Liver (tissue), 9 donors: ENCODE data around the gene POU6F2. TPM values are rescaled to one million over a fixed set of nuclear protein-coding genes. Genes with fewer than 3 reads are reported as not detected.

Experiments used
- DNase-seq: peaks from one replicate; pipeline ENCODE4 v3.0.0-alpha.2; 2017; ENCODE audit warnings: low spot score
- H3K27ac ChIP-seq, 2 donors: one replicate each; pipeline ENCODE4 v1.7.0; 2013; ENCODE audit warnings: inconsistent platforms in 2 of 2, low read length in 2 of 2, control low read depth in 1 of 2, low read depth in 1 of 2, mild to moderate bottlenecking in 1 of 2
- H3K27me3 ChIP-seq, 4 donors: one replicate each; pipeline versions ENCODE4 v1.6.1 to v1.7.0; 2013; ENCODE audit warnings: low read length in 3 of 4, inconsistent platforms in 1 of 4, mild to moderate bottlenecking in 1 of 4, moderate library complexity in 1 of 4; ENCODE audit not compliant: control insufficient read depth in 4 of 4, insufficient read depth in 4 of 4
- H3K36me3 ChIP-seq, 4 donors: one replicate each; pipeline versions ENCODE4 v1.6.1 to v1.7.0; 2013; ENCODE audit warnings: low read length in 3 of 4, mild to moderate bottlenecking in 3 of 4, low read depth in 1 of 4, moderate library complexity in 1 of 4; ENCODE audit not compliant: control insufficient read depth in 4 of 4, insufficient read depth in 3 of 4
- H3K4me1 ChIP-seq, 4 donors: one replicate each; pipeline versions ENCODE4 v1.6.1 to v1.7.0; 2013; ENCODE audit warnings: low read length in 3 of 4, mild to moderate bottlenecking in 3 of 4, moderate library complexity in 1 of 4; ENCODE audit not compliant: control insufficient read depth in 4 of 4, insufficient read depth in 4 of 4
- H3K4me3 ChIP-seq, 3 donors: one replicate each; pipeline versions ENCODE4 v1.6.1 to v1.7.0; 2013; ENCODE audit warnings: low read length in 3 of 3, control low read depth in 1 of 3, low read depth in 1 of 3, mild to moderate bottlenecking in 1 of 3
- H3K9ac ChIP-seq, 2 donors: one replicate each; pipeline ENCODE4 v1.7.0; 2013; ENCODE audit warnings: low read length in 2 of 2, mild to moderate bottlenecking in 2 of 2, moderate library complexity in 2 of 2, control low read depth in 1 of 2, low read depth in 1 of 2
- H3K9me3 ChIP-seq, 4 donors: one replicate each; pipeline versions ENCODE4 v1.6.1 to v1.7.0; 2013; ENCODE audit warnings: low read length in 3 of 4; ENCODE audit not compliant: control insufficient read depth in 4 of 4
- ATF3 ChIP-seq: IDR thresholded peaks from 2 replicates; pipeline ENCODE4 v1.6.1; 2016; ENCODE audit warnings: antibody characterized with exemption
- CTCF ChIP-seq: fragments of 150-350 bp; IDR thresholded peaks from 2 replicates; pipeline ENCODE4 v1.5.1; 2017; ENCODE audit warnings: improper control_type of control experiment, low read depth, low read length; ENCODE audit not compliant: missing input control
- EGR1 ChIP-seq, 2 donors: IDR thresholded peaks; 2 replicates each; pipeline ENCODE4 v1.6.1; 2016 to 2018; ENCODE audit warnings: antibody characterized with exemption in 2 of 2, low read depth in 2 of 2
- FOXA1 ChIP-seq: IDR thresholded peaks from 2 replicates; pipeline ENCODE4 v1.6.1; 2016; ENCODE audit warnings: antibody characterized with exemption
- FOXA2 ChIP-seq: IDR thresholded peaks from 2 replicates; pipeline ENCODE4 v1.6.1; 2016; ENCODE audit warnings: antibody characterized with exemption
- GABPA ChIP-seq, 2 donors: IDR thresholded peaks in 1 of 2; conservative IDR thresholded peaks in 1 of 2; 2 replicates each; pipeline ENCODE4 v1.6.1; 2016; ENCODE audit warnings: antibody characterized with exemption in 2 of 2, mild to moderate bottlenecking in 1 of 2, moderate library complexity in 1 of 2
- HNF4A ChIP-seq, 2 donors: conservative IDR thresholded peaks; 2 replicates each; pipeline ENCODE4 v1.6.1; 2016; ENCODE audit warnings: antibody characterized with exemption in 2 of 2, mild to moderate bottlenecking in 2 of 2
- HNF4G ChIP-seq: IDR thresholded peaks from 2 replicates; pipeline ENCODE4 v1.6.1; 2016; ENCODE audit warnings: antibody characterized with exemption
- JUND ChIP-seq, 2 donors: IDR thresholded peaks; 2 replicates each; pipeline ENCODE4 v1.6.1; 2016; ENCODE audit warnings: antibody characterized with exemption in 2 of 2
- MAX ChIP-seq: IDR thresholded peaks from 2 replicates; pipeline ENCODE4 v1.6.1; 2016; ENCODE audit warnings: antibody characterized with exemption
- NR2F2 ChIP-seq: IDR thresholded peaks from 2 replicates; pipeline ENCODE4 v1.6.1; 2016; ENCODE audit warnings: antibody characterized with exemption
- RAD21 ChIP-seq, 2 donors: IDR thresholded peaks; 2 replicates each; pipeline ENCODE4 v1.6.1; 2016; ENCODE audit warnings: antibody characterized with exemption in 2 of 2, mild to moderate bottlenecking in 2 of 2
- RXRA ChIP-seq, 2 donors: IDR thresholded peaks; 2 replicates each; pipeline ENCODE4 v1.6.1; 2017 to 2018; ENCODE audit warnings: antibody characterized with exemption in 2 of 2, mild to moderate bottlenecking in 1 of 2
- SP1 ChIP-seq: IDR thresholded peaks from 2 replicates; pipeline ENCODE4 v1.6.1; 2018; ENCODE audit warnings: antibody characterized with exemption, mild to moderate bottlenecking
- TAF1 ChIP-seq: conservative IDR thresholded peaks from 2 replicates; pipeline ENCODE4 v1.6.1; 2016; ENCODE audit warnings: antibody characterized with exemption, mild to moderate bottlenecking
- YY1 ChIP-seq: IDR thresholded peaks from 2 replicates; pipeline ENCODE4 v1.6.1; 2016; ENCODE audit warnings: antibody characterized with exemption, mild to moderate bottlenecking
- ZBTB33 ChIP-seq: IDR thresholded peaks from 2 replicates; pipeline ENCODE4 v1.6.1; 2016; ENCODE audit warnings: antibody characterized with exemption
- WGBS: extraction: QIAGEN DNeasy Blood & Tissue Kit; methylation state at CpG from one replicate; pipeline ENCODE4 v1.1.7; 2013; 5-methylcytosine and 5-hydroxymethylcytosine counted together
- polyA plus RNA-seq, 2 donors: library from polyadenylated mRNA; stranded (reverse) in 1 of 2; unstranded in 1 of 2; fragments of 200-250 nt in 1 of 2; fragments of >200 nt in 1 of 2; fragmentation: Nextera tagmentation in 1 of 2; extraction: Ambion mirVana in 1 of 2; gene quantifications; one replicate each; pipeline versions ENCODE4 v1.2.1 to v1.2.3, GENCODE V29; 2013 to 2015
- total RNA-seq, 2 donors: library from RNA; depleted of rRNA; stranded (reverse); fragments of >200 nt; gene quantifications; one replicate each; pipeline ENCODE4 v1.2.3, GENCODE V29; 2014
- donor health status: healthy.
- donor health status: healthy.
- donor health status: healthy.
- donor health status: healthy.
- donor health status: healthy.

The POU6F2 gene
- total and polyA plus RNA-seq, 4 donors, result under 0.01 to 0.24 (median 0.08) TPM; not detected in 1

- H3K4me3 ChIP-seq, result no peak overlapping the region
- WGBS, result 85% methylated on average over 1 of the region's 1 CpG
- no peak for DNase-seq
- no peaks in the 10 kb centered on the region for H3K36me3 ChIP-seq
- H3K4me1 ChIP-seq, result no peaks in the 10 kb centered on the region
- H3K27ac ChIP-seq, result no peak overlapping the region
- H3K9me3 ChIP-seq, result peaks cover 0 to 4% (median under 1%) of the 10 kb centered on the region in 4 donors
- H3K9ac ChIP-seq, result no peak overlapping the region
- TF ChIP-seq MAX, result no peak
- TF ChIP-seq TAF1, result no peak
- TF ChIP-seq RXRA (IDR thresholded peaks at IDR 0.05), result no peak
- no peak for TF ChIP-seq CTCF
- TF ChIP-seq RAD21 (IDR thresholded peaks at IDR 0.05), result no peak
- no peak for TF ChIP-seq HNF4G
- no peak for TF ChIP-seq FOXA2
- no peak for TF ChIP-seq JUND (IDR thresholded peaks at IDR 0.05)
- TF ChIP-seq ATF3, result no peak
- TF ChIP-seq NR2F2, result no peak
- no peak for TF ChIP-seq YY1
- no peak for TF ChIP-seq GABPA (IDR thresholded peaks at IDR 0.05 in 1 of 2, conservative IDR thresholded peaks at IDR 0.05 in 1 of 2)
- no peak for TF ChIP-seq ZBTB33
- no peak for TF ChIP-seq FOXA1
- no peaks in the 10 kb centered on the region for H3K27me3 ChIP-seq
Observed at GRCh38 chr7:39142750-39143149, 165.0 kb downstream of the POU6F2 start.

- Histone ChIP-seq H3K27me3 (no peaks in the 10 kb centered on the region), H3K9me3 (peaks cover 0 to 4% (median under 1%) of the 10 kb centered on the region in 4 donors), H3K9ac (no peak overlapping the region), H3K36me3 (no peaks in the 10 kb centered on the region), H3K4me3 (no peak overlapping the region), H3K27ac (no peak overlapping the region), H3K4me1 (no peaks in the 10 kb centered on the region)
- TF ChIP-seq ATF3 (no peak), RAD21 (IDR thresholded peaks at IDR 0.05) (no peak), YY1 (no peak)
- 78% methylated on average over 1 of the region's 1 CpG for whole genome bisulfite sequencing
- no peak for DNase-seq
Observed at GRCh38 chr7:39144420-39144819, 166.7 kb downstream of the POU6F2 start.

GRCh38 chr7:39145283-39145682 is 167.6 kb downstream of the POU6F2 start:
- no peaks in the 10 kb centered on the region for H3K4me1 ChIP-seq
- H3K27ac ChIP-seq, result no peak overlapping the region
- H3K9ac ChIP-seq, result no peak overlapping the region
- no peaks in the 10 kb centered on the region for H3K27me3 ChIP-seq
- H3K9me3 ChIP-seq, result peaks cover 0 to under 1% (median 0%) of the 10 kb centered on the region in 4 donors
- no peaks in the 10 kb centered on the region for H3K36me3 ChIP-seq
- H3K4me3 ChIP-seq, result no peak overlapping the region
- 80% methylated on average over 3 of the region's 3 CpGs for WGBS
- DNase-seq, result no peak
- TF ChIP-seq FOXA1, result no peak
- no peak for TF ChIP-seq EGR1 (IDR thresholded peaks at IDR 0.05; ENCODE audit: low read depth in 2 of 2)
- TF ChIP-seq HNF4A (conservative IDR thresholded peaks at IDR 0.05), result no peak
- no peak for TF ChIP-seq FOXA2
- TF ChIP-seq MAX, result no peak
- no peak for TF ChIP-seq YY1
- no peak for TF ChIP-seq ZBTB33
- no peak for TF ChIP-seq JUND (IDR thresholded peaks at IDR 0.05)
- TF ChIP-seq RAD21 (IDR thresholded peaks at IDR 0.05), result no peak
- TF ChIP-seq NR2F2, result no peak
- no peak for TF ChIP-seq GABPA (IDR thresholded peaks at IDR 0.05 in 1 of 2, conservative IDR thresholded peaks at IDR 0.05 in 1 of 2)
- no peak for TF ChIP-seq SP1
- no peak for TF ChIP-seq RXRA (IDR thresholded peaks at IDR 0.05)
- TF ChIP-seq TAF1, result no peak
- no peak for TF ChIP-seq HNF4G
